Pancreas (tissue), 10 donors: ENCODE measurements around the gene GPR137C. TPM values are rescaled to one million over a fixed set of nuclear protein-coding genes. Genes with fewer than 3 reads are reported as not detected.

Source experiments
- ATAC-seq, 4 donors: fragments of 200-7000 bp; cut with Tn5 transposase; one replicate each; pipeline versions ENCODE4 v1.8.0 to v1.9.1; 2020; ENCODE audit warnings: mild to moderate bottlenecking in 4 of 4, moderate library complexity in 4 of 4
- DNase-seq, 6 donors: peaks; one replicate each; pipeline ENCODE4 v3.0.0-alpha.2; 2020
- FAIRE-seq: peaks from 2 replicates; lab custom pipeline; 2012; peaks lifted over from hg19 to GRCh38; lab: Jason Lieb, UNC
- H3K27ac ChIP-seq, 4 donors: fragments of 200-600 bp; sonication (generic); 1 replicate in 3 of 4; 2 replicates in 1 of 4; pipeline versions ENCODE4 v1.5.0 to v1.8.0; 2020
- H3K27me3 ChIP-seq, 4 donors: fragments of 200-600 bp; one replicate each; pipeline ENCODE4 v1.8.0; 2021
- H3K36me3 ChIP-seq, 3 donors: fragments of 200-600 bp; sonication (generic) in 1 of 3; one replicate each; pipeline versions ENCODE4 v1.5.0 to v1.8.0; 2020 to 2021
- H3K4me1 ChIP-seq, 3 donors: fragments of 200-600 bp; one replicate each; pipeline ENCODE4 v1.8.0; 2021
- H3K4me3 ChIP-seq, 4 donors: fragments of 200-600 bp; sonication (generic) in 2 of 4; one replicate each; pipeline versions ENCODE4 v1.5.0 to v1.8.0; 2020 to 2021
- H3K9me3 ChIP-seq, 4 donors: fragments of 200-600 bp; one replicate each; pipeline ENCODE4 v1.8.0; 2021
- WGBS, 2 donors: extraction: QIAGEN DNeasy Blood & Tissue Kit; methylation state at CpG; one replicate each; pipeline ENCODE4 v1.1.7; 2013; 5-methylcytosine and 5-hydroxymethylcytosine counted together
- intact Hi-C, 3 donors: fragments of 100-400 bp; cut with DNase I; formaldehyde crosslinking; loops; one replicate each; pipeline versions ENCODE4 v1.11.1 to v1.14.2; 2022
- polyA plus RNA-seq, 2 donors: library from polyadenylated mRNA; stranded (reverse); fragments of 200-250 nt; gene quantifications; one replicate each; pipeline ENCODE4 v1.2.3, GENCODE V29; 2013
- total RNA-seq, 6 donors: library from RNA; stranded (reverse); fragmentation: NEBNext Ultra II Directional in 4 of 6; extraction: Animal tissue kit (Norgen Biotek cat#: 25700) in 4 of 6; gene quantifications; one replicate each; pipeline versions ENCODE4 v1.2.1 to v1.2.4, GENCODE V29; 2021 to 2023
- TF ChIP-seq, protein P1 (sequence below), 4 donors: fragments of 200-600 bp; sonication (generic) in 3 of 4; IDR thresholded peaks; one replicate each; pipeline versions ENCODE4 v1.5.0 to v1.8.0; 2021; ENCODE audit warnings: antibody characterized with exemption in 4 of 4
- donor health status: healthy with polysubstance abuse.
- donor health status: DM: no; HTN: no; CAD: no; lungs with moderate emphysema.
- donor health status: DM: no; HTN: no; CAD: no.
- donor health status: control.
- donor health status: control.
- donor health status: Bipolar disorder and iron deficiency.
- donor health status: DM: yes; HTN: yes; CAD: no.
- donor health status: DM: no; HTN: no; CAD: no.
- donor health status: DM: no; HTN: no; CAD: no.
- donor health status: DM: yes; HTN: yes; CAD: no.

Gene GPR137C
- total and polyA plus RNA-seq, 8 donors: 0.13 to 0.81 (median 0.35) TPM

DNA sequence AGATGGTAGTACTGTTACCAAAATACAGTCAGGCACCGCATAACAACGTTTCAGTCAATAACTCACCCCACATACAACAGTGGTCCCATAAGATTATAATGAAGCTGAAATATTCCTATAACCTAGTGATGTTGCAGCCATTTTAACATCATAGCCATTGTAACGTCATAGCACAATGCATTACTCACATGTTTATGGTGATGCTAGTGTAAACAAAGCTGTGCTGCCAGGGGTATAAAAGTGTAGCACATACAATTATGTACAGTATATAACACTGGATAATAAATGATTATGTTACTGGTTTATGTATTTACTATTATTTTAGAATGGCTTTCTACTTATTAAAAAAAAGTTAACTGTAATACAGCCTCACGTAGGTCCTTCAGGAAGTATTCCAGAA is 37.0 kb downstream of the GPR137C start:
- no peaks in the 10 kb centered on the region for H3K9me3 ChIP-seq
- intact Hi-C loops: no loop called here
- ATAC-seq (no peak), FAIRE-seq (no peak), DNase-seq (no peak)
- no peak overlapping the region for H3K27ac ChIP-seq
- no peaks in the 10 kb centered on the region for H3K36me3 ChIP-seq
- H3K27me3 ChIP-seq: no peaks in the 10 kb centered on the region
- H3K4me3 ChIP-seq: no peak overlapping the region
- TF ChIP-seq, protein P1, sequence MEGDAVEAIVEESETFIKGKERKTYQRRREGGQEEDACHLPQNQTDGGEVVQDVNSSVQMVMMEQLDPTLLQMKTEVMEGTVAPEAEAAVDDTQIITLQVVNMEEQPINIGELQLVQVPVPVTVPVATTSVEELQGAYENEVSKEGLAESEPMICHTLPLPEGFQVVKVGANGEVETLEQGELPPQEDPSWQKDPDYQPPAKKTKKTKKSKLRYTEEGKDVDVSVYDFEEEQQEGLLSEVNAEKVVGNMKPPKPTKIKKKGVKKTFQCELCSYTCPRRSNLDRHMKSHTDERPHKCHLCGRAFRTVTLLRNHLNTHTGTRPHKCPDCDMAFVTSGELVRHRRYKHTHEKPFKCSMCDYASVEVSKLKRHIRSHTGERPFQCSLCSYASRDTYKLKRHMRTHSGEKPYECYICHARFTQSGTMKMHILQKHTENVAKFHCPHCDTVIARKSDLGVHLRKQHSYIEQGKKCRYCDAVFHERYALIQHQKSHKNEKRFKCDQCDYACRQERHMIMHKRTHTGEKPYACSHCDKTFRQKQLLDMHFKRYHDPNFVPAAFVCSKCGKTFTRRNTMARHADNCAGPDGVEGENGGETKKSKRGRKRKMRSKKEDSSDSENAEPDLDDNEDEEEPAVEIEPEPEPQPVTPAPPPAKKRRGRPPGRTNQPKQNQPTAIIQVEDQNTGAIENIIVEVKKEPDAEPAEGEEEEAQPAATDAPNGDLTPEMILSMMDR (IDR thresholded peaks at IDR 0.05): no peak
- no peaks in the 10 kb centered on the region for H3K4me1 ChIP-seq
- 72 to 79% methylated on average over 4 of the region's 4 CpGs for WGBS, 2 donors

DNA sequence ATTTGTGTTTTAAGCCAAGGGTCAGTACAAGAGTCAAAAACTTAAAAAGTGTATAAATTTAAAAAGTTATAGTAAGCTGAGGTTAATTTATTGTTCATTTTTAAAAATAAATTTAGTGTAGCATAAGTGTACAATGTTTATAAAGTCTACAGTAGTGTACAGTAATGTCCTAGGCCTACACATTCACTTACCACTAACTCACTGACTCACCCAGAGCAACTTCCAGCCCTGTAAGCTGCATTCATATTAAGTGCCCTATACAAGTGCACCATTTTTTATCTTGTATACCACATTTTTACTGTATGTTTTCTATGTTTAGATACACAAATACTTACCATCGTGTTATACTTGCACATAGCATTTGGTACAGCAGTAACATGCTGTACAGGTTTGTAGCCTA is 37.7 kb downstream of the GPR137C start:
- FAIRE-seq (no peak), ATAC-seq (no peak), DNase-seq (no peak)
- intact Hi-C loops: no loop called here
- H3K36me3 ChIP-seq: no peaks in the 10 kb centered on the region
- WGBS, 2 donors: 76 to 92% methylated on average over 1 of the region's 1 CpG
- H3K27ac ChIP-seq: no peak overlapping the region
- H3K4me3 ChIP-seq: no peak overlapping the region
- no peaks in the 10 kb centered on the region for H3K27me3 ChIP-seq
- no peaks in the 10 kb centered on the region for H3K9me3 ChIP-seq
- no peaks in the 10 kb centered on the region for H3K4me1 ChIP-seq
- TF ChIP-seq, protein P1 (IDR thresholded peaks at IDR 0.05): no peak

DNA sequence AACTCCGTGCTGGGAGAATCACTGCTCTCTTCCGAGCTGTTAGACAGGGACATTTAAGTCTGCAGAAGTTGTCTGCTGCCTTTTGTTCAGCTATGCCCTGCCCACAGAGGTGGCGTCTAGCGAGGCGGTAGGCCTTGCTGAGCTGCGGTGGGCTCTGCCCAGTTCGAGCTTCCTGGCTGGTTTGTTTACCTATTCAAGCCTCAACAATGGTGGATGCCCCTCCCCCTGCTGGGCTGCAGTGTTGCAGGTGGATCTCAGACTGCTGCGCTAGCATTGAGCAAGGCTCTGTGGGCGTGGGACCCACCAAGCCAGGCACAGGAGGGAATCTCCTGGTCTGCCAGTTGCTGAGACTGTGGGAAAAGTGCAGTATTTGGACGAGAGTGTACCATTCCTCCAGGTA is 43.7 kb downstream of the GPR137C start:
- ATAC-seq: no peak
- Histone ChIP-seq H3K4me1 (no peaks in the 10 kb centered on the region), H3K27me3 (no peaks in the 10 kb centered on the region), H3K9me3 (no peaks in the 10 kb centered on the region), H3K4me3 (no peak overlapping the region), H3K36me3 (no peaks in the 10 kb centered on the region), H3K27ac (no peak overlapping the region)
- TF ChIP-seq, protein P1 (IDR thresholded peaks at IDR 0.05): no peak
- no peak for FAIRE-seq
- intact Hi-C loops: no loop called here
- DNase-seq: no peak
- 83 to 89% methylated on average over 10 of the region's 10 CpGs for WGBS, 2 donors

DNA sequence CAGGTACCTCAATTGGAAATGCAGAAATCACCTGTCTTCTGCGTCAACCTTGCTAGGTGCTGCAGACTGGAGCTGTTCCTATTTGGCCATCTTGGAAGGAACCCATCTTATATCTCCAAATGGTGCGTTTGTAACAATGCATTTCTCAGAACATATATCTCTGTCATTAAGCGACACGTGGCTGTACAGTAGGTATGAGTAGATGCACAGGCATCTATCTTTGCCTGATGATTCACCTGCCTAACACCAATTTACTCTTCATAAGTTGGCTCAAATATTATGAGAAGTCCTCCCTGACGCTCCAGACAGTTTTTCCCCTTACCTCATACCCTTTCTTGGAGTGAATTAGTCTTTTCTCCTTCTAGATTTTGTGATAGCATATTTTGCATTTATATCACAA is 44.2 kb downstream of the GPR137C start:
- no peak for FAIRE-seq
- no peak for ATAC-seq
- no peaks in the 10 kb centered on the region for H3K9me3 ChIP-seq
- TF ChIP-seq, protein P1 (IDR thresholded peaks at IDR 0.05): no peak
- intact Hi-C loops: no loop called here
- no peaks in the 10 kb centered on the region for H3K27me3 ChIP-seq
- H3K4me1 ChIP-seq: no peaks in the 10 kb centered on the region
- H3K36me3 ChIP-seq: no peaks in the 10 kb centered on the region
- no peak overlapping the region for H3K4me3 ChIP-seq
- 92 to 95% methylated on average over 5 of the region's 5 CpGs for WGBS, 2 donors
- no peak overlapping the region for H3K27ac ChIP-seq
- no peak for DNase-seq

DNA sequence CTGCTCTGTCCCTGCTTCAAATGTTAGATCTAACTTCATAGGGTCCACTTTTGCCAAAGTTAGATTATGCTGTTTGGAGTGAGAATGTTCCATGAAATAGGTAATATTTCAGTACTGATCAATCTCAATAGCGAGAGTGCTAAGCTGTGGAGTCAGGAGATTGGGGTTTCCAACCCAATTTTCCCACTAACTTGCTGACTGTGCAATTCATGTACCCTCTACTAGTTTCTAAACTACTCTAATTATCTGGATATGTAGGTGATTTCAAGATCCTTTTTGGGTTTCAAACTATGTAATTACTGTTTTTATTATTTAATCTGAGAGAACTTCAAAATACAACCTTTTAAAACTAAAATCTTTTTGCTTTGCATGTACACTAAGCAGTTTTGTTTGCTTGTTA is 45.9 kb downstream of the GPR137C start:
- Histone ChIP-seq H3K36me3 (no peaks in the 10 kb centered on the region), H3K4me3 (no peak overlapping the region), H3K9me3 (no peaks in the 10 kb centered on the region), H3K4me1 (no peaks in the 10 kb centered on the region), H3K27me3 (no peaks in the 10 kb centered on the region), H3K27ac (no peak overlapping the region)
- ATAC-seq (no peak), DNase-seq (no peak), FAIRE-seq (no peak)
- TF ChIP-seq, protein P1 (IDR thresholded peaks at IDR 0.05): no peak
- intact Hi-C loops: no loop called here
- WGBS, 2 donors: 92 to 95% methylated on average over 1 of the region's 1 CpG
